NCI-H1694 (cell line): ENCODE measurements around the gene TNFSF8.

Source experiments
- DNase-seq: peaks from one replicate; lab custom pipeline; 2025; lab: John Stamatoyannopoulos, UW

TNFSF8 gene

DNA sequence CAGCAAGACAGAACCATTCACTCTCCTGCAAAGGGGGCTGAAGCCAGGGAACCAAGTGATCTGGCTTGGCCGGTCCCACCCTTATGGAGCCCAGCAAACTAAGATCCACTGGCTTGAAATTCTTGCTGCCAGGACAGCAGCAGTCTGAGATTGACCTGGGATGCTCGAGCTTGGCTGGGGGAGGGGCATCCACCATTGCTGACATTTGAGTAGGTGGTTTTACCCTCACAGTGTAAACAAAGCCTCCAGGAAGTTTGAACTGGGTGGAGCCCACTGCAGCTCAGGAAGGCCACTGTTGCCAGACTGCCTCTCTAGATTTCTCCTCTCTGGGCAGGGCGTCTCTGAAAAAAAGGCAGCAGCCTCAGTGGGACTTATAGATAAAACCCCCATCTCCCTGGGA is 60.5 kb downstream of the TNFSF8 start:
- no peak for DNase-seq

DNA sequence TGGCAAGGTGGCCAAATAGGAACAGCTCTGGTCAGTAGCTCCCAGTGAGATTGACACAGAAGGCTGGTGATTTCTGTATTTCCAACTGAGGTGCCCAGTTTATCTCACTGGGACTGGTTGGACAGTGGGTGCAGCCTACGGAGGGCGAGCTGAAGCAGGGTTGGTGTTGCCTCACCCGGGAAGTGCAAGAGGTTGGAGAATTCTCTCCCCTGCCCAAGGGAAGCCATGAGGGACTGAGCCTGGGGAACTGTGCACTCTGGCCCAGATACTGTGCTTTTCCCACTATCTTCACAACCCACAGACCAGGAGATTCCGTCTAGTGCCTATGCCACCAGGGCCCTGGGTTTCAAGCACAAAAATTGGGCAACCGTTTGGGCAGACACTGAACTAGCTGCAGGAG is 61.0 kb downstream of the TNFSF8 start:
- no peak for DNase-seq

DNA sequence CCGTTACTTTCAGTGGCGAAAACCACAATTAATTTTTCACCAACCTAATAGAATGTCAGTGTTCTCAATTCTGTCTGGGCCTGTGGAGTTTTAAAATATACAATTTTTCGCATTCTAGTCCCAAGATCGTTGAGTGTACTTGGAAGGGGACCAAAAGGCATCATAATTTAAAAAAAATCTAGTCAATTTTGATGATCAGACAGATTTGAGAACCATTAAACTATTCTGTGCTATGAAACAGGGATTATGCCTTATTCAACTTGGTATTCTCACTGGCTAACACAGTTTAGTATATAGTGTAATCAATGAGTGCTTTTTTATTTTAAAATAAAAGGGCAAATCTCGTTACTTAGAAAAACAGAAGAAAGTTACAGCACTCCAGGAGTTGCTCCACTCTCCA is 63.1 kb downstream of the TNFSF8 start:
- no peak for DNase-seq

DNA sequence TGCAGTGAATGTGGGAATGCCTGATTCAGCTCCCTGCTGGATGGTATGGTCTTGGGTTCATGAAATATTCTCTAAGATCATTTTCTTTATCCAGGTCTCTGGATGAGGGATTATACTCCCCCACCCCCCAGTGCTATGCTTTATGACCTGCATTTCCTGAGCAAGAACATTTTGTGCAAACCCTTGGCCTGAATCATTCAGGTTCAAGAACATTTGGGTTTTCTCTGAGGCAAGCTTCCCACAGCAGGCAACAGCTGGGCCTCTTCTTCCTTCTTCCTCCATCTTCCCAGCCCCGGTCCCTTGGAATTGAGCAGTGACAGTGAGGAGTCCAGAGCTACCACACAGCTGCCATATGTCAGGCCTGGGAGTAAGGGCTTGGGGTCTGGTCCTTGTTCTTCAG is 65.9 kb downstream of the TNFSF8 start:
- no peak for DNase-seq

DNA sequence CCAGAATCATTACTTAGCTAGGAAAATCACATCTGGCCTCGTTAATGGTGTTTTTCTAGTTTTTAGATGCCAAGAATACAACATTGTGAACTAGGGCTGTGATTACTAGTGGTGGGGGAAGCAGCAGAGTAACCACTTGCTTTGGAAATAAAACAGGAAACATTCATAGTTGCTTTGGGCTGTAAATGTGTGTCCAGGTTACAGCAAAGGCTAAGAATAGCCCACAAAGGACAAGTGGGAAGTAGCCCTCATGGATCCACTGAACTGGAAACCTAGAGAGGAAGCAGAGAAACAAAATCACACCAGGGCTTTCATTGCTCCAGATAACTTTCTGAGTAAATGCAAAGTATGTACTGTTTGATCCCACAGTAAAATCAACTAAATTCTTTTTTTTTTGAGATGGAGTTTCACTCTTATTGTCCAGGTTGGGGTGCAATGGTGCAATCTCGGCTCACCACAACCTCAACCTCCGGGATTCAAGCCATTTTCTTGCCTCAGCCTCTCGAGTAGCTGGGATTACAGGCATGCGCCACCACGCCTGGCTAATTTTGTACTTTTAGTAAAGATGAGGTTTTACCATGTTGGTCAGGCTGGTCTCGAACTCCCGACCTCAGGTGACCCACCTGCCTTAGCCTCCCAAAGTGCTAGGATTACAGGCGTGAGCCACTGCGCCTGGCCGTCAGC is 68.3 kb downstream of the TNFSF8 start:
- no peak for DNase-seq

DNA sequence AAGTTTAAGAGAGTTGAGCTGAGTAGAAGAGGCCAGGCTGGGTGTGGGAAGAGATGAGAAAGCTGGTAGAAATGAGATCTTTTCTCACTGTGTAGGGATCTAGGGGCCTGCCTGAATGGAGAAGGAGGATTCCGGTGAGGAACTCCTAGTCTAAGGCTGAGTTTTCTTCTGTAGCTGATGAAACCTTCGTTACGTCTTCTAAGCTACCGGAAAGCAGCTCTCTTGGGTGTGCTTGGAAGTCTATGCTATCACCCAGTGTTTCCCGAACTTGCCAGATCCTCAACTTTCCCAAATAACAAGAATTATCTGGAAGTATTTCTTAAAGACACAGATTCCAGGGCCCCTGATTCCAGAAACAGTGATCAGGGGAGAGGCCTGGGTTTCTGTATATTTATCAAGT is 69.1 kb downstream of the TNFSF8 start:
- no peak for DNase-seq

DNA sequence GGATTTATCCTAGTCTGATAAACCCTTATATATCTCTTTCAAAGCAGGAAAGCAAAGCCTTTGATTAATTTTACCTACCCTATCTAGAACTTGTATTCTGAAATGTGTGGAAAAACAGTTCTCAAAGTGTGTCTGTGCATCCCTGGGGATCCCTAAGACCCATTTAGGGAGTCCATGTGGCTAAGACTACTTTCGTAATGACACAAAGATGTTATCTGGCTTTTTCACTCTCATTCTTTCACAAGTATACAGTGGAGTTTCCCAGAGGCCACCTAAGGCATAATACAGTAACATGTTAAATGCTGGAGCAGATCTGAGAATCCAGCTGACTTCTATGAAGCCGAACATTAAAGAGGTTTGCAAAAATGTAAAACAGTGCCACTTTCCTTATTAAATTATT is 70.2 kb downstream of the TNFSF8 start:
- DNase-seq, result no peak

DNA sequence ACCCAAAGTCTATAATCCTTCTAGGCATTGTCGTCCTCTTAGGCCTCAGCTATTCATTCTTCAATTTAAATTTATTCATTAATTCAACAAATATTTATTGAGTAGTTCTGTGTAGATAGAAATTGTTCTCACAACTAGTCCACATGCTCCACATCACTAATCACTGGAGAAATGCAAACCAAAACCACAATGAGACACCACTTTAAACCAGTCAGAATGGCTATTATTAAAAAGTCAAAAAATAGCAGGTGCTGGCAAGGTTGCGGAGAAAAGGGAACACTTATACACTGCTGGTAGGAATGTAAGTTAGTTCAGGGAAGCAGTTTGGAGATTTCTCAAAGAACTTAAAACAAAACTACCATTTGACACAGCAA is 73.5 kb downstream of the TNFSF8 start:
- no peak for DNase-seq

DNA sequence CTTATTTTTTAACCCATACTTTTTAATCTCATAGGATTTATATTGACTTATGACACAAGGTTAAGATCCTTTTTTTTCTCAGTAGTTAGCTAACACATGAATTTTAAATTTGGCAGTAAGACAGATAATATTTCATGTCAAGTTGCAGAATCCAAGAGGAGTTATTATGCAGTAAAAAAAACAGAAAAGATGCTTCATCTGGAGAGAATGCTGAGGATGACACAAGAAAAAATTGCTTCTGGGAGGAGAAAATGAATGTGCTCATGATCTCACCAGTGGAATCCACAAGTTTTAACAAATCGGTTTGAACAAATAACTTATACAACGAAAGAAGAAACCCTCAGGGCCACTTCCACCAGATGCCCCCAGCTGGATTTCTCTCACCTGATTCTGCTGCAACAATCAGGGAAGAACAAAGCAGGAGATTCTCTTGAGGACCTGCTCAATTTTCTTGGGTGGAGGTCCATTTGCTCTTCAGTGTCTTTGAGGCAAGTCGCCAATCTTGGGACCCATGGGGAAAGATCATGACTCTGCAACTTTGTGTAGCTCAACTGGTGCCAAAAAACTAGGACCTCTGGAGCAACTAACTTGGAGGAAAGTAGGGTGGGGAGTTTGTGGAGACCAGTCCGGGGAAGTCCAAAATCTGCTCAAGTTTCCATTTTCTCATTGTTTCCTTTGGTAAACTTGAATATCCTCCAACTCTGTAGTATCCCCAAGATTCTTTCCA is 74.0 kb downstream of the TNFSF8 start:
- no peak for DNase-seq

DNA sequence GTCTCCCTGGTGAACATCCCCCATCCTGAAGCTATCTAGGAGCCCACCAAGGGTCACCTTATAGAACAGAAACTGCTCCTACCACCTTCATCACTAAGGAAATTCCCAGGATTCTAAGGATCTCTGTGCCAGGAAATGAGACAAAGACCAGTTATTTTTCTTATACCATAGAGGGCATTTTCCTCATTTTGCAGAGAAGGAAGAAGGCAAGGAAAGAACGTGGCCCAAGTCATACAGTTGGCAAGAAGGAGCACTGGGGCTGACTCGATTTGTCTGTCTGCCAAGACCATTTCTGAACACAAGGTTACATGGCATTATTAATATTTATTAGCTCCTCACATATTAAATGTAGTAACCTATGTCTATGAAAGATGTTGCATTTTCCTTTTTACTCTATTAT is 74.9 kb downstream of the TNFSF8 start:
- no peak for DNase-seq

DNA sequence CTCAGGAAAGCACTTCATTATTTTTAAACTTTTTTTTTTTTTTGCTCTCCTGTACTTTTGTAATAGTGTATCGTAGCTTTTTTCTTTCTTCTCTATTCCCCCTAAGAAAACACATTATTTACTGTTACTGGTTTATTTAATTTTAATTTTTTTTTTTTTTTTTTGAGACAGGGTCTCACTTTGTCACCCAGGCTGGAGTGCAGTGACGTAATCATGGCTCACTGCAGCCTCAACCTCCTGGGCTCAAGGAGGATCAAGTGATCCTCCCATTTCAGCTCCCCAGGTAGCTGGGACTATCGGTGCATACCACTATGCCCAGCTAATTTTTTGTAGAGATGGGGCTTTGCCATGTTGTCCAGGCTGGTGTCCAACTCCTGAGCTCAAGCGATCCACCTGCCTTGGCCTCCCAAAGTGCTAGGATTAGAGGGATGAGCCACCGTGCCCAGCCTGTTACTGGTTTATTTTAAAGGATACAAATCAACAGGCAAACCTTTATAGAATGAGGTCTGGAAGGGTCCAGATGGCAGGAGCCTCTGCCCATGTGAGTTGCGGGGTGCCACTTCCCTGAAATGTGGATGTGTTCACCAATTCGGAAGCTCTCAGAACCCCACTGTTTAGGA is 75.5 kb downstream of the TNFSF8 start:
- no peak for DNase-seq

DNA sequence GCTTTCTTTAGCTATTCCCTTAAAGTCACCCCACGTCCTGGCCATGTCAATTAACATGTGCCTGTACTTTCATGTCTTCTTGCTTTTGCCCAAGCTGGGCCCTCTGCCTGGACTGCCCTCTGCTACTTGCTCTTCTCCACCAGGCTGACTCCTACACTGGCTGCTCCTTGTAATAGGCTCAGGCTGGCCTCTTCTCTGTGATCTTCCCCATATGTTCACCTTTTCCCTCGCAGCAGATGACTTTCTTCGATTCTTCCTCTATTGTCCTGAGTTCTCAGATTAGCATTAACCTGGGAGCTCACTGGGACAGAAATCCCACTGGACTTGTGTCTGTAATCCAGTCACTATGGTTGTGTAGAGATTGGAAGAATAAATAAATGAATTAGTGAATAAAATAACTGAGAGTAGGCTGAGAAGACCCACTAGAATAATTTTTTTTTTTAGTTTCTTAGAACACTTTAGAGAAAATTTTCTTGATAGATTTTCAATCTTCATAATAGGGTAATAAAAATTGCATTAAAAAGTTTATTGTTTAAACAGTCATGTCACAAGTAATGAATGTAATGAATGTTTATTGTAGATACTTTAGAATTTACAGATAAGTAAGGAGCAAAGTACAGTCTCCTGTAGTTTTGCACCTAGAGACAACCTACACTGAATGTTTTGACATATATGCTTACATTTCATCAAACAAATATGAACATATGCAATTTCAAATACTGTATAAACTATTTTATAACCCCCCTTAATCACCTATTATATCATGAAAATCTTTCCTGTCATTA is 77.1 kb downstream of the TNFSF8 start:
- DNase-seq, result no peak

DNA sequence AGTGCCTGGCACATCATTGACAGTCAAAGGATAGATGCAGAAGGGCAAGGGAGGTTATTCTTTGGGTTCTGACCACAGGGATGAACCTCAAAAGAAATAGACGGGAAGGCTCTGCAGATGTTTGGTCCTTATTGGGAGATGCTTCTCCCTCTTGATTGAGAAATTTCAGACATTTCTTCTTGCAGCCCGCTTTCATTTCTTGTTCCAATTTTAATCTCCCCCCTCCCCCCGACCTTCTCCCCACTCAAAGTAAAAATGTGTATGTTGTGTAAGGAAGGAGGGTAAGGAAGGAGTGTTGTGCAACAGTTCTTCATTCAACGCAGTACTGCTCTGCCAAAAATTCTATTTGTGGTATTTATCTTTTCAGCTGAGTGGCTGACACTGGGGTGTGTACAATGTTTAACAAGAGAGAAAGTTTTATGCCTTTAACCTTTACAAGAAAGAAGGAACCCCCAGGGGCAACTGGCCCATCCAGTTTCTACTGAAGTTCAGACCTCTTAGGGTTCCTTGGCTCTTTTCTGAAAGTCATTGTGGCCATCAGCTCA is 78.3 kb downstream of the TNFSF8 start:
- DNase-seq, result no peak

DNA sequence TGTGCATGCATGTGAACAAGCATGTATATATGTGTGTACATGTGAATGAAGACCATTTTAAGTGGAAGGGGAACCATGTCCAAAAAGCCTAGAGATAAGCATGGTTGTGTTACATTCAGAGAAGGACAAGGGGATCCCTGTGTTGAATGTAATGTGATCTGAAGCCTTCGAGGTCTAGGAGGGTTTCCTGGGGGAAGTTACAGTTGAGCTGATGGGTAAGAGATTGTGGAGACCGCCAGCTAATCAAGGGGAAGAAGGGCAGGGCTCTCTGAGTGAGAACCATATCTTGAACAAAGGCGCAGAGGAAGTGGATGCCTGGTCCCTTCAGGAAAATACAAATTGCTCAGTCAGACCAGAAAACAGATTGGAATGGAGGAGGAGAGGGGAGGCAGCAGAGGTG is 79.1 kb downstream of the TNFSF8 start:
- DNase-seq, result no peak
